Measurements from ENCODE around the gene ELMO2.
A peak's percentile ranks its signal among the peaks of the same experiment; 100 is the strongest.

Gene ELMO2

GRCh38 chr20:46371656-46372055, 34.8 kb downstream of the ELMO2 start:
- Histone ChIP-seq H3K27ac (ENCODE audit: low read length, poor library complexity, severe bottlenecking) (no peak overlapping the region), H2BK120ac (ENCODE audit: low read depth, low read length) (no peak overlapping the region), H3K27me3 (ENCODE audit: control insufficient read depth in 1 of 2, insufficient read depth in 1 of 2, low read length in 2 of 2) (no peaks in the 10 kb centered on the region), H3K4me2 (ENCODE audit: low read length, poor library complexity, severe bottlenecking) (no peak overlapping the region), H3K4me1 (ENCODE audit: control insufficient read depth, insufficient read depth, low read depth, low read length) (peaks cover 5% of the 10 kb centered on the region), H3K36me3 (ENCODE audit: control insufficient read depth in 1 of 2, insufficient read depth in 2 of 2, low read depth in 1 of 2, low read length in 2 of 2) (peaks cover 69 to 98% of the 10 kb centered on the region in 2 experiments), H3K79me1 (replicated peaks; ENCODE audit: low read length, poor library complexity, severe bottlenecking) (peaks cover 6% of the 10 kb centered on the region), H2AK5ac (ENCODE audit: low read length, severe bottlenecking) (no peak overlapping the region), H3K23ac (ENCODE audit: low read length in 2 of 2) (no peak overlapping the region), H4K8ac (ENCODE audit: low read length) (no peak overlapping the region), H3K9me3 (ENCODE audit: control insufficient read depth, low read length) (no peaks in the 10 kb centered on the region), H3K9ac (ENCODE audit: low read length) (no peak overlapping the region), H2AFZ (ENCODE audit: low read depth, low read length) (no peak overlapping the region), H3K14ac (ENCODE audit: low read length in 2 of 2) (no peak overlapping the region), H2BK5ac (ENCODE audit: low read depth, low read length, poor library complexity, severe bottlenecking) (no peak overlapping the region), H3K18ac (ENCODE audit: low read depth in 1 of 2, low read length in 2 of 2) (no peak overlapping the region), H2BK15ac (ENCODE audit: low read depth, poor library complexity, severe bottlenecking) (no peak overlapping the region), H3K4me3 (ENCODE audit: insufficient read depth in 1 of 2, low read depth in 1 of 2, low read length in 2 of 2) (no peak overlapping the region), H2BK12ac (ENCODE audit: low read length in 2 of 2) (no peak overlapping the region), H3K4ac (ENCODE audit: low read depth in 1 of 2, low read length in 2 of 2) (no peak overlapping the region), H4K91ac (ENCODE audit: low read length) (no peak overlapping the region)
- peak; percentile 52 for DNase-seq
- WGBS, result 96% methylated on average over 10 of the region's 10 CpGs

- Histone ChIP-seq H3K9me3 (ENCODE audit: control insufficient read depth, low read length) (no peaks in the 10 kb centered on the region), H4K8ac (ENCODE audit: low read length) (no peak overlapping the region), H3K27me3 (ENCODE audit: control insufficient read depth in 1 of 2, insufficient read depth in 1 of 2, low read length in 2 of 2) (no peaks in the 10 kb centered on the region), H3K79me1 (replicated peaks; ENCODE audit: low read length, poor library complexity, severe bottlenecking) (peaks cover 10% of the 10 kb centered on the region), H3K4ac (ENCODE audit: low read depth in 1 of 2, low read length in 2 of 2) (no peak overlapping the region), H3K4me1 (ENCODE audit: control insufficient read depth, insufficient read depth, low read depth, low read length) (peaks cover 5% of the 10 kb centered on the region), H4K91ac (ENCODE audit: low read length) (no peak overlapping the region), H2BK5ac (ENCODE audit: low read depth, low read length, poor library complexity, severe bottlenecking) (no peak overlapping the region), H3K9ac (ENCODE audit: low read length) (no peak overlapping the region), H2AK5ac (ENCODE audit: low read length, severe bottlenecking) (no peak overlapping the region), H2BK15ac (ENCODE audit: low read depth, poor library complexity, severe bottlenecking) (no peak overlapping the region), H3K4me3 (ENCODE audit: insufficient read depth in 1 of 2, low read depth in 1 of 2, low read length in 2 of 2) (no peak overlapping the region), H2AFZ (ENCODE audit: low read depth, low read length) (no peak overlapping the region), H2BK120ac (ENCODE audit: low read depth, low read length) (no peak overlapping the region), H3K4me2 (ENCODE audit: low read length, poor library complexity, severe bottlenecking) (no peak overlapping the region), H3K18ac (ENCODE audit: low read depth in 1 of 2, low read length in 2 of 2) (no peak overlapping the region), H3K23ac (ENCODE audit: low read length in 2 of 2) (no peak overlapping the region), H2BK12ac (ENCODE audit: low read length in 2 of 2) (no peak overlapping the region), H3K14ac (ENCODE audit: low read length in 2 of 2) (no peak overlapping the region), H3K27ac (ENCODE audit: low read length, poor library complexity, severe bottlenecking) (no peak overlapping the region), H3K36me3 (ENCODE audit: control insufficient read depth in 1 of 2, insufficient read depth in 2 of 2, low read depth in 1 of 2, low read length in 2 of 2) (peaks cover 67 to 87% of the 10 kb centered on the region in 2 experiments)
- WGBS, result 94% methylated on average over 4 of the region's 5 CpGs
- DNase-seq, result no peak
These were observed 37.5 kb downstream of the ELMO2 start for GRCh38 chr20:46368902-46369268.

GRCh38 chr20:46367967-46368901, 38.2 kb downstream of the ELMO2 start:
- no peak for DNase-seq
- H2BK120ac ChIP-seq (ENCODE audit: low read depth, low read length), result no peak overlapping the region
- H3K9me3 ChIP-seq (ENCODE audit: control insufficient read depth, low read length), result no peaks in the 10 kb centered on the region
- H3K36me3 ChIP-seq (ENCODE audit: control insufficient read depth in 1 of 2, insufficient read depth in 2 of 2, low read depth in 1 of 2, low read length in 2 of 2), result peaks cover 62 to 80% of the 10 kb centered on the region in 2 experiments
- H3K4me1 ChIP-seq (ENCODE audit: control insufficient read depth, insufficient read depth, low read depth, low read length), result peaks cover 5% of the 10 kb centered on the region
- H3K4me2 ChIP-seq (ENCODE audit: low read length, poor library complexity, severe bottlenecking), result no peak overlapping the region
- H3K4me3 ChIP-seq (ENCODE audit: insufficient read depth in 1 of 2, low read depth in 1 of 2, low read length in 2 of 2), result no peak overlapping the region
- H3K14ac ChIP-seq (ENCODE audit: low read length in 2 of 2), result no peak overlapping the region
- no peak overlapping the region for H3K23ac ChIP-seq (ENCODE audit: low read length in 2 of 2)
- H3K9ac ChIP-seq (ENCODE audit: low read length), result no peak overlapping the region
- no peak overlapping the region for H2BK15ac ChIP-seq (ENCODE audit: low read depth, poor library complexity, severe bottlenecking)
- WGBS, result 96% methylated on average over 5 of the region's 6 CpGs
- no peak overlapping the region for H3K27ac ChIP-seq (ENCODE audit: low read length, poor library complexity, severe bottlenecking)
- no peak overlapping the region for H2BK12ac ChIP-seq (ENCODE audit: low read length in 2 of 2)
- no peak overlapping the region for H2AK5ac ChIP-seq (ENCODE audit: low read length, severe bottlenecking)
- H3K18ac ChIP-seq (ENCODE audit: low read depth in 1 of 2, low read length in 2 of 2), result no peak overlapping the region
- H3K79me1 ChIP-seq (replicated peaks; ENCODE audit: low read length, poor library complexity, severe bottlenecking), result peaks cover 10% of the 10 kb centered on the region
- H3K4ac ChIP-seq (ENCODE audit: low read depth in 1 of 2, low read length in 2 of 2), result no peak overlapping the region
- H4K8ac ChIP-seq (ENCODE audit: low read length), result no peak overlapping the region
- no peaks in the 10 kb centered on the region for H3K27me3 ChIP-seq (ENCODE audit: control insufficient read depth in 1 of 2, insufficient read depth in 1 of 2, low read length in 2 of 2)
- no peak overlapping the region for H4K91ac ChIP-seq (ENCODE audit: low read length)
- no peak overlapping the region for H2BK5ac ChIP-seq (ENCODE audit: low read depth, low read length, poor library complexity, severe bottlenecking)
- H2AFZ ChIP-seq (ENCODE audit: low read depth, low read length), result no peak overlapping the region

DNA sequence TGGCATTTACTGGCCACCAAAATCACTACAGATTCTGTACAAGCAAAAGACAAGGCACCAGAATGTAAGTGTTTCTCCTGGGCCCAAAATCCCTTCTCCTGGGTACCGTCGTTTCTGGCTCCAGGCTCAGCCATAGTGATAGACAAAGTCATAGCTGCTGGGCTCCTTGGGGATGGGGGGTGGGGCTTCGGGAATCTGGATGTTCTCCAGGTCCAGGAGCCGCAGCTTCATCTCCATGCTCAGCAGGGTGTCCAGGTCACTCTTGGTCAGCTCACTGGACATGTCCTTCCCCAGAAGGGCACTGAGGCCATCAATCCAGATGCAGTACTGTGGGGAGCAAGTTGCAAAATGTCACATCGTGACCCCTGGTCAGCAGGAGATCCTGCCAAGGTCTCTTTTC, 39.2 kb downstream of the ELMO2 start:
- Histone ChIP-seq H2BK5ac (ENCODE audit: low read depth, low read length, poor library complexity, severe bottlenecking) (no peak overlapping the region), H3K9ac (ENCODE audit: low read length) (no peak overlapping the region), H4K91ac (ENCODE audit: low read length) (no peak overlapping the region), H2BK120ac (ENCODE audit: low read depth, low read length) (no peak overlapping the region), H2BK15ac (ENCODE audit: low read depth, poor library complexity, severe bottlenecking) (no peak overlapping the region), H3K79me1 (replicated peaks; ENCODE audit: low read length, poor library complexity, severe bottlenecking) (peaks cover 13% of the 10 kb centered on the region), H2AK5ac (ENCODE audit: low read length, severe bottlenecking) (no peak overlapping the region), H4K8ac (ENCODE audit: low read length) (no peak overlapping the region), H3K4ac (ENCODE audit: low read depth in 1 of 2, low read length in 2 of 2) (no peak overlapping the region), H3K4me3 (ENCODE audit: insufficient read depth in 1 of 2, low read depth in 1 of 2, low read length in 2 of 2) (no peak overlapping the region), H3K23ac (ENCODE audit: low read length in 2 of 2) (no peak overlapping the region), H2AFZ (ENCODE audit: low read depth, low read length) (no peak overlapping the region), H3K14ac (ENCODE audit: low read length in 2 of 2) (no peak overlapping the region), H3K27ac (ENCODE audit: low read length, poor library complexity, severe bottlenecking) (no peak overlapping the region), H3K9me3 (ENCODE audit: control insufficient read depth, low read length) (no peaks in the 10 kb centered on the region), H2BK12ac (ENCODE audit: low read length in 2 of 2) (no peak overlapping the region), H3K4me2 (ENCODE audit: low read length, poor library complexity, severe bottlenecking) (no peak overlapping the region), H3K4me1 (ENCODE audit: control insufficient read depth, insufficient read depth, low read depth, low read length) (peaks cover 5% of the 10 kb centered on the region), H3K18ac (ENCODE audit: low read depth in 1 of 2, low read length in 2 of 2) (no peak overlapping the region), H3K36me3 (ENCODE audit: control insufficient read depth in 1 of 2, insufficient read depth in 2 of 2, low read depth in 1 of 2, low read length in 2 of 2) (peaks cover 58 to 74% of the 10 kb centered on the region in 2 experiments), H3K27me3 (ENCODE audit: control insufficient read depth in 1 of 2, insufficient read depth in 1 of 2, low read length in 2 of 2) (no peaks in the 10 kb centered on the region)
- no peak for DNase-seq
- 99% methylated on average over 5 of the region's 5 CpGs for WGBS
